HG03432 (cell line): ENCODE measurements around the gene TIMM9.
"Not testable (repeated sequence)": the region's sequence is repeated elsewhere in the genome, so short reads cannot be mapped to it uniquely, and the experiment has no call there.

Source experiments
- ATAC-seq: cut with Tn5 transposase; IDR thresholded peaks from one replicate; pipeline ENCODE4 v1.9.1; 2021; ENCODE audit warnings: mild to moderate bottlenecking, moderate library complexity; ENCODE audit not compliant: unreplicated experiment

The TIMM9 gene

GRCh38 chr14:58398895-58399294 is 28.4 kb downstream of the TIMM9 start:
- no peak for ATAC-seq

DNA sequence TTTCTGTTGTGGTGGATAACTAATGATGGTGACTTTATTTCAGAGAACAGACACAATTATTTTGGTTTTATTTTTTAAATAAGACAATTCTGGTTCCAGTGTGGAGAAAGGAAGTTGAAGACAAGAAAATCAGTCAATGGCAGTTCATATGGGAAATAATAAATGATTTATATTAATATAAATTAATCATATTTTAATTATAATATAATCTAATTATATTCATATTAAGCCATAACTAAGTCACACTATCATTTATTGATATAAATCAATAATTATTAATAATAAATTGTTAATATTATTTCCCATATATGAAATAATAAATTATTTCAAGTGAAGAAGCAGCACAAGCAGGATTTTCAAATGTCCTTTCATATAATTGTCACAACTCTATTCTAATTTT is 28.8 kb downstream of the TIMM9 start:
- ATAC-seq: no peak

GRCh38 chr14:58397156-58397555 is 30.2 kb downstream of the TIMM9 start:
- no peak for ATAC-seq

- peak; percentile 96 for ATAC-seq
Measured at GRCh38 chr14:58395812-58396788, 31.2 kb downstream of the TIMM9 start, which contains the start of gene TOMM20L. Gene TOMM20L (plus strand): TSS chr14:58395930. CDS start chr14:58395958, 28 bp downstream.

DNA sequence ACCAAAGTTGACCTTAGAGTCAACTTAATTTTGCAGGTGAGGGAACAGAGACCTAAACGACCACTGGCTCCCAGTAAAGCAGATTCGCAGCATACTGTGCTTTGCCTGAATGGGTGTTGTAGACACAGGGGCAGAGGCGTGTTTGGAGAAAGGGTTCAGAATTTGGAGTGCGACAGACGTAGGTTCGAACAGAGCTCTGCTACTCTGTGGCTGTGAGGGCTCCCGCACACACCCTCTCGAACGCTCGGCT is 31.8 kb downstream of the TIMM9 start:
- no peak for ATAC-seq

GRCh38 chr14:58390830-58391229 is 36.5 kb downstream of the TIMM9 start:
- ATAC-seq: no peak

GRCh38 chr14:58376791-58377190 is 50.5 kb downstream of the TIMM9 start:
- ATAC-seq: no peak

- no peak for ATAC-seq
Measured at GRCh38 chr14:58368956-58369355, 58.4 kb downstream of the TIMM9 start.

DNA sequence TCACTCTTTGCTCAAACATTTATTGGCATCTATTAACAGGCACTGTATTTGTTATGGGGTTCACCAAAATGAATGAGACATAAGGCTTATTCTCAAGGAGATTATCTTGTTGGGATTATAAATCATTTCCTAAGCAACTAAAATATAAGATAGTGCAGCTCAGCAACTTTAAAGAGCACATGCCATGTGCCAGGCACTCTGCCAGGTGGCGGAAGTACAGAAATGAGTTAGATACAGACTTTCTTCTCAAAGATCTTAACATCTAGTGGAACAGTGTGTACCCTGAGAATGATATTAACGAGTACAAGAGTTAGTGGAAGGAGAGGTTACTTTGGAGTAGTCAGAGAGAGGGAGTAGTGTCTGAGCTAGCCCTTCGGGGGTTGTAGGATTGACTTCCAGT is 60.0 kb downstream of the TIMM9 start:
- no peak for ATAC-seq

DNA sequence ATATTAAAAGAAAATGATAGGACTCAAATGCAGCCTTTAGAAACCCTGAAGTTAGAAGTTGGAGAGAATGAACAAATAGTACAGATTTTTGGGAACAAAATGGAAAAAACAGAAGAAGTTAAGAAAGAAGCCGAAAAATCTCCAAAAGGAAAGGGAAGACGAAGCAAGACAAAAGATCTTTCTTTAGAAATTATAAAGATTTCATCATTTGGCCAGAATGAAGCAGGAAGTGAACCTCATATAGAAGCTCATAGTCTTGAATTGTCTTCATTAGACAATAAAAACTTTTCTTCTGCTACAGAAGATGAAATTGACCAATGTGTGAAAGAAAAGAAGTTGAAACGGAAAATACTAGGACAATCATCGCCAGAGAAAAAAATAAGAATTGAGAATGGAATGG is 63.0 kb downstream of the TIMM9 start:
- no peak for ATAC-seq

GRCh38 chr14:58362798-58363412 is 64.4 kb downstream of the TIMM9 start:
- ATAC-seq: no peak

GRCh38 chr14:58362272-58362671 is 65.1 kb downstream of the TIMM9 start:
- ATAC-seq: not testable (repeated sequence)
